Endothelial cell of umbilical vein (primary cell): ENCODE data around the gene NFIA. TPM values are rescaled to one million over a fixed set of nuclear protein-coding genes. Genes with fewer than 3 reads are reported as not detected.

Experiments used
- BruUV-seq: library from RNA; stranded (reverse); fragments of 400-500 nt; replicated peaks from 2 replicates; lab custom pipeline; 2021; lab: Mats Ljungman, UMichigan
- CTCF ChIA-PET: fragments of 300-600, 350-600 bp; sonication (Branson Sonifier 250); formaldehyde crosslinking; loops from one replicate; lab custom pipeline; 2021; ENCODE audit warnings: antibody characterized with exemption, inconsistent platforms; lab: Charles Lee
- POLR2A ChIA-PET: fragments of 300-600, 350-600 bp; sonication (Branson Sonifier 250); formaldehyde crosslinking; loops from one replicate; lab custom pipeline; 2021; ENCODE audit warnings: antibody characterized with exemption, inconsistent platforms; lab: Charles Lee
- DNase-seq: peaks from one replicate; pipeline ENCODE4 v3.0.0-alpha.2; 2011; ENCODE audit warnings: low read depth, low spot score
- FAIRE-seq: peaks from 2 replicates; lab custom pipeline; 2011; peaks lifted over from hg19 to GRCh38; lab: Jason Lieb, UNC
- H2AFZ ChIP-seq: 2 replicates; pipeline ENCODE4 v1.6.0; 2012; ENCODE audit warnings: low read depth, low read length, control low read depth, inconsistent platforms
- H3K27ac ChIP-seq: 2 replicates; pipeline ENCODE4 v1.5.1; 2011; ENCODE audit warnings: low read depth, mild to moderate bottlenecking, control low read depth, low read length, moderate library complexity; ENCODE audit not compliant: insufficient read depth
- H3K27me3 ChIP-seq, 2 experiments: 2 replicates each; pipeline versions ENCODE4 v1.6.0 to v1.6.1; 2011; ENCODE audit warnings: low read length in 2 of 2, mixed read lengths in 1 of 2; ENCODE audit not compliant: control insufficient read depth in 2 of 2, insufficient read depth in 2 of 2
- H3K36me3 ChIP-seq, 2 experiments: 2 replicates in 1 of 2; 3 replicates in 1 of 2; pipeline ENCODE4 v1.5.1; 2011; ENCODE audit warnings: low read length in 2 of 2, mild to moderate bottlenecking in 1 of 2, moderate library complexity in 1 of 2; ENCODE audit not compliant: control insufficient read depth in 2 of 2, insufficient read depth in 2 of 2; ENCODE audit errors: extremely low read depth in 1 of 2
- H3K4me1 ChIP-seq: 3 replicates; pipeline ENCODE4 v1.5.1; 2011; ENCODE audit warnings: mild to moderate bottlenecking, low read length; ENCODE audit not compliant: control insufficient read depth, insufficient read depth; ENCODE audit errors: extremely low read depth
- H3K4me2 ChIP-seq: 2 replicates; pipeline ENCODE4 v1.6.1; 2011; ENCODE audit warnings: low read length, control low read depth, mixed read lengths; ENCODE audit not compliant: insufficient read depth
- H3K4me3 ChIP-seq, 3 experiments: fragments of 200-600 bp in 1 of 3; sonication (generic), shearing (Covaris generic) in 1 of 3; replicated peaks in 1 of 3; 2 replicates each; pipeline ENCODE4 v1.5.1; 2011 to 2016; ENCODE audit warnings: control low read depth in 3 of 3, low read length in 3 of 3, mild to moderate bottlenecking in 2 of 3, inconsistent platforms in 1 of 3, low read depth in 1 of 3, moderate library complexity in 1 of 3; ENCODE audit not compliant: insufficient read depth in 1 of 3
- H3K79me2 ChIP-seq: 2 replicates; pipeline ENCODE4 v1.6.0; 2012; ENCODE audit warnings: low read length, inconsistent platforms; ENCODE audit not compliant: control insufficient read depth, insufficient read depth
- H3K9ac ChIP-seq: replicated peaks from 2 replicates; pipeline ENCODE3; 2011; ENCODE audit warnings: low read length, control low read depth; ENCODE audit not compliant: insufficient read depth; ENCODE audit errors: extremely low read depth
- H3K9me1 ChIP-seq: replicated peaks from 3 replicates; pipeline ENCODE4 v1.6.0; 2011; ENCODE audit warnings: mild to moderate bottlenecking, low read length; ENCODE audit not compliant: control insufficient read depth, insufficient read depth; ENCODE audit errors: extremely low read depth
- H3K9me3 ChIP-seq: replicated peaks from 2 replicates; pipeline ENCODE4 v1.5.1; 2012; ENCODE audit warnings: low read length, inconsistent platforms; ENCODE audit not compliant: control insufficient read depth, insufficient read depth
- H4K20me1 ChIP-seq: replicated peaks from 2 replicates; pipeline ENCODE3; 2011; ENCODE audit warnings: mild to moderate bottlenecking, low read length; ENCODE audit not compliant: control insufficient read depth, insufficient read depth; ENCODE audit errors: extremely low read depth
- EZH2 ChIP-seq: IDR thresholded peaks from 2 replicates; pipeline ENCODE4 v1.6.1; 2012; ENCODE audit warnings: borderline replicate concordance, low read depth, mild to moderate bottlenecking, moderate library complexity, low read length, inconsistent platforms; ENCODE audit not compliant: severe bottlenecking
- FOS ChIP-seq: IDR thresholded peaks from 2 replicates; pipeline ENCODE4 v1.6.1; 2011; ENCODE audit warnings: mild to moderate bottlenecking, low read length, moderate library complexity, borderline replicate concordance; ENCODE audit not compliant: insufficient read depth
- GATA2 ChIP-seq: IDR thresholded peaks from 2 replicates; pipeline ENCODE4 v1.7.0; 2011; ENCODE audit warnings: low read depth, mild to moderate bottlenecking, moderate library complexity, mixed read lengths, low read length; ENCODE audit not compliant: insufficient read length, insufficient read depth
- JUN ChIP-seq: IDR thresholded peaks from 2 replicates; pipeline ENCODE4 v1.6.1; 2011; ENCODE audit warnings: borderline replicate concordance, low read depth; ENCODE audit not compliant: insufficient read length, insufficient read depth
- MYC ChIP-seq: IDR thresholded peaks from one replicate; pipeline ENCODE4 v1.6.1; 2011; ENCODE audit warnings: mild to moderate bottlenecking, low read depth, low read length
- POLR2A ChIP-seq: IDR thresholded peaks from 2 replicates; pipeline ENCODE4 v1.6.1; 2012; ENCODE audit warnings: low read depth, mild to moderate bottlenecking, control low read depth, low read length
- POLR2AphosphoS5 ChIP-seq: IDR thresholded peaks from 2 replicates; pipeline ENCODE4 v1.6.1; 2012; ENCODE audit warnings: low read depth, mild to moderate bottlenecking, control low read depth, low read length, moderate library complexity; ENCODE audit not compliant: insufficient read depth
- dilution Hi-C: fragments of 300-500 bp; cut with MboI; formaldehyde crosslinking; loops from one replicate; pipeline ENCODE4 v1.15.0; 2019; ENCODE audit warnings: low sequenced_read_pairs; ENCODE audit not compliant: extremely low pct_ligation_motif_present
- intact Hi-C: fragments of 100-400 bp; cut with micrococcal nuclease; formaldehyde crosslinking; loops from one replicate; pipeline ENCODE4 v1.10.0; 2022
- polyA plus RNA-seq, 4 experiments: library from polyadenylated mRNA; depleted of rRNA in 3 of 4; stranded (reverse) in 3 of 4; unstranded in 1 of 4; fragments of >200 nt; gene quantifications; 2 replicates each; pipeline versions ENCODE4 v1.2.1 to v1.2.3, GENCODE V29; 2011 to 2012; ENCODE audit warnings: missing spikeins in 1 of 4
- total RNA-seq: library from RNA; stranded (reverse); gene quantifications from 2 replicates; pipeline ENCODE4 v1.2.3, GENCODE V29; 2021
- TF ChIP-seq, protein P1 (sequence below), 2 donors: IDR thresholded peaks; 1 replicate in 1 of 2; 2 replicates in 1 of 2; pipeline ENCODE4 v1.5.1; 2011; ENCODE audit warnings: low read length in 2 of 2, mild to moderate bottlenecking in 2 of 2, moderate library complexity in 2 of 2, control low read depth in 1 of 2, inconsistent platforms in 1 of 2, low read depth in 1 of 2; ENCODE audit not compliant: insufficient read depth in 1 of 2; ENCODE audit errors: extremely low read depth in 1 of 2
- TF ChIP-seq, protein P2 (sequence below): IDR thresholded peaks from 2 replicates; pipeline ENCODE4 v1.6.1; 2011; ENCODE audit not compliant: insufficient read depth, insufficient read length

The NFIA gene
- total and polyA plus RNA-seq, 2 donors (not counting 3 experiments of a cell fraction or from before 2014, with no cell fraction given), result 25.5 to 47.0 TPM

GRCh38 chr1:61071205-61072130 is 10.9 kb upstream of the NFIA start:
- DNase-seq (no peak), FAIRE-seq (no peak)
- dilution Hi-C loops (no loop called here), intact Hi-C loops (loop anchor here (10.0 kb wide), 1 partner anchor 653 kb away; the partner anchor contains the start of gene TM2D1)
- Histone ChIP-seq H3K27me3 (no peaks in the 10 kb centered on the region), H3K9ac (no peak overlapping the region), H2AFZ (no peak overlapping the region), H3K79me2 (no peaks in the 10 kb centered on the region), H4K20me1 (no peaks in the 10 kb centered on the region), H3K9me3 (no peaks in the 10 kb centered on the region), H3K4me2 (no peak overlapping the region), H3K27ac (no peak overlapping the region), H3K4me1 (no peaks in the 10 kb centered on the region), H3K36me3 (no peaks in the 10 kb centered on the region), H3K9me1 (no peaks in the 10 kb centered on the region), H3K4me3 (no peak overlapping the region)
- no TSS peak for BruUV-seq
- CTCF ChIA-PET, result interaction anchor here (0.6 to 1.7 kb wide), 5 partner anchors 12 to 400 kb away, joined by 3 to 5 read pairs (median 4); no protein-coding TSS in a partner anchor
- POLR2A ChIA-PET, result no interaction called here
- TF ChIP-seq POLR2AphosphoS5 (no peak), FOS (no peak), JUN (no peak), POLR2A (no peak), GATA2 (no peak), EZH2 (no peak), MYC (no peak)
- TF ChIP-seq, protein P1, sequence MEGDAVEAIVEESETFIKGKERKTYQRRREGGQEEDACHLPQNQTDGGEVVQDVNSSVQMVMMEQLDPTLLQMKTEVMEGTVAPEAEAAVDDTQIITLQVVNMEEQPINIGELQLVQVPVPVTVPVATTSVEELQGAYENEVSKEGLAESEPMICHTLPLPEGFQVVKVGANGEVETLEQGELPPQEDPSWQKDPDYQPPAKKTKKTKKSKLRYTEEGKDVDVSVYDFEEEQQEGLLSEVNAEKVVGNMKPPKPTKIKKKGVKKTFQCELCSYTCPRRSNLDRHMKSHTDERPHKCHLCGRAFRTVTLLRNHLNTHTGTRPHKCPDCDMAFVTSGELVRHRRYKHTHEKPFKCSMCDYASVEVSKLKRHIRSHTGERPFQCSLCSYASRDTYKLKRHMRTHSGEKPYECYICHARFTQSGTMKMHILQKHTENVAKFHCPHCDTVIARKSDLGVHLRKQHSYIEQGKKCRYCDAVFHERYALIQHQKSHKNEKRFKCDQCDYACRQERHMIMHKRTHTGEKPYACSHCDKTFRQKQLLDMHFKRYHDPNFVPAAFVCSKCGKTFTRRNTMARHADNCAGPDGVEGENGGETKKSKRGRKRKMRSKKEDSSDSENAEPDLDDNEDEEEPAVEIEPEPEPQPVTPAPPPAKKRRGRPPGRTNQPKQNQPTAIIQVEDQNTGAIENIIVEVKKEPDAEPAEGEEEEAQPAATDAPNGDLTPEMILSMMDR (IDR thresholded peaks at IDR 0.05; ENCODE audit: extremely low read depth in 1 of 2, insufficient read depth in 1 of 2, low read depth in 1 of 2, low read length in 2 of 2), result no peak
- TF ChIP-seq, protein P2, sequence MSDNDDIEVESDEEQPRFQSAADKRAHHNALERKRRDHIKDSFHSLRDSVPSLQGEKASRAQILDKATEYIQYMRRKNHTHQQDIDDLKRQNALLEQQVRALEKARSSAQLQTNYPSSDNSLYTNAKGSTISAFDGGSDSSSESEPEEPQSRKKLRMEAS, result no peak
